H1 (cell line): Measurements from ENCODE around the gene SLFN12.

Experiments
- CEBPB ChIP-seq: IDR thresholded peaks from 2 replicates; pipeline ENCODE4 v1.6.1; 2012; ENCODE audit warnings: low read depth, low read length
- CREB1 ChIP-seq: IDR thresholded peaks from 2 replicates; pipeline ENCODE4 v1.6.1; 2012; ENCODE audit warnings: inconsistent platforms
- POLR2A ChIP-seq, 2 experiments: IDR thresholded peaks; 1 replicate in 1 of 2; 2 replicates in 1 of 2; pipeline ENCODE4 v1.6.1; 2011; ENCODE audit warnings: low read depth in 2 of 2, low read length in 2 of 2, mild to moderate bottlenecking in 2 of 2; ENCODE audit errors: control extremely low read depth in 1 of 2
- SIRT6 ChIP-seq: IDR thresholded peaks from one replicate; pipeline ENCODE4 v1.7.1; 2012; ENCODE audit warnings: low read length, inconsistent platforms
- TAF1 ChIP-seq: IDR thresholded peaks from 2 replicates; pipeline ENCODE4 v1.6.1; 2011; ENCODE audit warnings: mild to moderate bottlenecking, low read depth, low read length
- TF ChIP-seq, protein P1 (sequence below): IDR thresholded peaks from 2 replicates; pipeline ENCODE4 v1.6.1; 2012; ENCODE audit warnings: inconsistent platforms
- TF ChIP-seq, protein P2 (sequence below): IDR thresholded peaks from 2 replicates; pipeline ENCODE4 v1.6.1; 2011; ENCODE audit warnings: low read depth, mild to moderate bottlenecking, low read length; ENCODE audit not compliant: insufficient read depth
- TF ChIP-seq, protein P3 (sequence below), 3 experiments: IDR thresholded peaks; 1 replicate in 2 of 3; 2 replicates in 1 of 3; pipeline versions ENCODE4 v1.5.1 to v1.6.1; 2011; ENCODE audit warnings: low read length in 3 of 3, mild to moderate bottlenecking in 3 of 3, inconsistent platforms in 2 of 3, low read depth in 1 of 3, moderate library complexity in 1 of 3; ENCODE audit not compliant: insufficient read depth in 1 of 3; ENCODE audit errors: control extremely low read depth in 1 of 3

DNA sequence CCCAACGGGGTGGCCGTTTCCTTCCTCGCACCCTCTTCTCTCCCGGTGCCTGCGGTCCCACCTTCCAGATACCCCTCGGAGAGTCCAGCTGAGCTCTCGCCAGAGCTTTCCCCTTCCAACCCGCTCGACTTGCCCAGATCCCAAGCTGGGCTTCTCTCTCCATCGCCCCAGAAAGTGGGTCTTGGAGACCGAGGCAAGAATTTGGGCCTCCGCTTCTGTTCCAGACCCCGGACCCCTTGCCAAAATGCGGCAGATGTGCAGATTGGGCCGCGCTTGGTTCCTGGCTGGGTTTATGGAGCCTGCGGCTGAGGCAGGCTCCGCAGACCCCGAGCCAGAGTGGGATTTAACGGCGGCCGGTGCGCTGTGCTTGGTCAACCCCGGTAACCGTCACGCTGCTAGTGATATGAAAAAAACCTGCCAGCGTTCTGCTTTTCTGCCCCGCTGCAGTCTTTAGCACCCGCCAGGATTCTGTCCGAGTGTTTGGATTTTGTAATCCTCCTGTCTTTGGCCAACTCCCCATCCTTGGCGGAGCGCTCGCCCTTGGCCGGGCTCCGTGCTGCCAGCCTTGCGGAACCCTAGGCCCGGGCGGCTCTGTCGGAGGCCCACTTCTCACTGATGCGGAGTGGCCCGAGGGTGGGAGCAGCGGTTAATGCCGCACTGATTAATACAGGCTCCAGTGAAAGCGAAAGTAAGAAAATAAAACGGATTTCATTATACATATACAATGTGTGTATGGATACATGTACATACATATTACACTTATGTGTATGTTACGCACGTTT, 58.1 kb downstream of the SLFN12 start:
- TF ChIP-seq CEBPB, result no peak
- TF ChIP-seq, protein P1, sequence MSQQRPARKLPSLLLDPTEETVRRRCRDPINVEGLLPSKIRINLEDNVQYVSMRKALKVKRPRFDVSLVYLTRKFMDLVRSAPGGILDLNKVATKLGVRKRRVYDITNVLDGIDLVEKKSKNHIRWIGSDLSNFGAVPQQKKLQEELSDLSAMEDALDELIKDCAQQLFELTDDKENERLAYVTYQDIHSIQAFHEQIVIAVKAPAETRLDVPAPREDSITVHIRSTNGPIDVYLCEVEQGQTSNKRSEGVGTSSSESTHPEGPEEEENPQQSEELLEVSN, result no peak
- TF ChIP-seq CREB1, result no peak
- TF ChIP-seq, protein P2, sequence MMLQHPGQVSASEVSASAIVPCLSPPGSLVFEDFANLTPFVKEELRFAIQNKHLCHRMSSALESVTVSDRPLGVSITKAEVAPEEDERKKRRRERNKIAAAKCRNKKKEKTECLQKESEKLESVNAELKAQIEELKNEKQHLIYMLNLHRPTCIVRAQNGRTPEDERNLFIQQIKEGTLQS, result no peak
- TF ChIP-seq, protein P3, sequence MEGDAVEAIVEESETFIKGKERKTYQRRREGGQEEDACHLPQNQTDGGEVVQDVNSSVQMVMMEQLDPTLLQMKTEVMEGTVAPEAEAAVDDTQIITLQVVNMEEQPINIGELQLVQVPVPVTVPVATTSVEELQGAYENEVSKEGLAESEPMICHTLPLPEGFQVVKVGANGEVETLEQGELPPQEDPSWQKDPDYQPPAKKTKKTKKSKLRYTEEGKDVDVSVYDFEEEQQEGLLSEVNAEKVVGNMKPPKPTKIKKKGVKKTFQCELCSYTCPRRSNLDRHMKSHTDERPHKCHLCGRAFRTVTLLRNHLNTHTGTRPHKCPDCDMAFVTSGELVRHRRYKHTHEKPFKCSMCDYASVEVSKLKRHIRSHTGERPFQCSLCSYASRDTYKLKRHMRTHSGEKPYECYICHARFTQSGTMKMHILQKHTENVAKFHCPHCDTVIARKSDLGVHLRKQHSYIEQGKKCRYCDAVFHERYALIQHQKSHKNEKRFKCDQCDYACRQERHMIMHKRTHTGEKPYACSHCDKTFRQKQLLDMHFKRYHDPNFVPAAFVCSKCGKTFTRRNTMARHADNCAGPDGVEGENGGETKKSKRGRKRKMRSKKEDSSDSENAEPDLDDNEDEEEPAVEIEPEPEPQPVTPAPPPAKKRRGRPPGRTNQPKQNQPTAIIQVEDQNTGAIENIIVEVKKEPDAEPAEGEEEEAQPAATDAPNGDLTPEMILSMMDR (IDR thresholded peaks at IDR 0.05; ENCODE audit: control extremely low read depth in 1 of 3, insufficient read depth in 1 of 3, low read depth in 1 of 3, low read length in 3 of 3), result no peak
- TF ChIP-seq POLR2A (IDR thresholded peaks at IDR 0.05; ENCODE audit: control extremely low read depth in 1 of 2, low read depth in 2 of 2, low read length in 2 of 2), result no peak
- TF ChIP-seq TAF1, result no peak
- TF ChIP-seq SIRT6, result no peak
